ENCODE results near the gene ACTN1.
A peak's percentile ranks its signal among the peaks of the same experiment; 100 is the strongest.

ACTN1 gene

DNA sequence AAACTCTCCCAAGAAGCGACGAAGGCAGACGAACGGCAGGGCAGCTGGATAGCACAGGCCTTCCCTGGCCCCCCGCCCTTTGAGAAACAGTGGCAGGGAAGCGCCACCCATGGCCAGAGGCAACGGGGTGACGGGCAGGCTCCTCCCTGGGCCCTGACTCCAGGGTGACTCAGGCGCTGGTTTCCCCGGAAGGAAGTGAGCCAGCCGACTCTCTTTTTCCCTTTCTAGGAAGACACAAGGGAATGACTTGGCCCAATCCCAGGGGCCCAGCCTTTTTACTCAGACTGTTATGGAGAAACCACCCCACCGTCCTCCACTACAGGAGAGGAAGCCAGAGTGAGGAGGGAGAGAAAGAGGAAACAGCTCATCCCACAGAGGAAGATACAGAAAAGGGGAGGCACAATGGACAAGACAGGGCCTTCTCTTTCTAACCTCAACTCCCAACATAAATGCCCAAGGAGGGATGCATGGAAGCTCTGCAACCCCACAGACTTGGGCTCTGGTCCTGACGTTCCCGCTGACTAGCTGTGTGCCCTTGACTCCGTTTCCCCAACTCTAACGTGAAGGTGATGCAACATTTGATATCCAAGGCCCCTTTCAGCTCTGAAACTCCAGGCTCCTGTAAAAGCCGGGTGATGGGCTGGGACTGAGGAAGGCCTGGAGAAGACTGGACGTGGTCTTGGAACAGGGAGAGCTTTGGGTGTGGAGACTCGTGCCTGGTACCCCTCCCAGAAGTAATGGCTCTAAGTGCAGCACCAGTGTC lies 27.9 kb downstream of the ACTN1 start:
- DNase-seq (ENCODE audit: low spot score), result peak; percentile 91

DNA sequence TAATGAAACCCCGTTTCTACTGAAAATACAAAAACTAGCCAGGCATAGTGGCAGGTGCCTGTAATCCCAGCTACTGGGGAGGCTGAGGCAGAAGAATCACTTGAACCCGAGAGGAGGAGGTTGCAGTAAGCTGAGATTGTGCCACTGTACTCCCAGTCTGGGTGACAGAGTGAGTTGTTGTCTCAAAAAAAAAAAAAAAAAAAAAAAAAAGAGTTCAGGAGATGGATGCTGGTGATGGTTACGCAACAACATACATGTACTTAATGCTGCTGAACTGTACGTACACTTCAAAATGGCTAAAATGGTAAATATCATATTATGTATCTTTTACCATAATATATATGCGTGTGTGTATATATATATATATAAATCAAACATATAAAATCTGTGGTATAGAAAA lies 29.0 kb downstream of the ACTN1 start:
- no peak for DNase-seq (ENCODE audit: low spot score)

DNA sequence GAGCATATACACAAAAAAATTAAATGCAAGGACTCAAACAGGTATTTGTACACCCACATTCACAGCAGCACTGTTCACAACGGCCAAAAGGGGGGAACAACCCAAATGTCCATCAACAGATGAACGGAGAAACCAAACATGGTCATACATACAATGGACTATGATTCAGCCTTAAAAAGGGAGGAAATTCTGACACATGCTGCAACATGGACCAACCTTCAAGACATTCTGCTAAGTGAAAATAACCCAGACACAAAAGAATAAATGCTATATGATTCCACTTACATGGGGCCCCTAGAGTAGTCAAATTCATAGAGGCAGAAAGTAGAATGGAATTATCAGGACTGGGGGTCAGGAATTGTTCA lies 29.5 kb downstream of the ACTN1 start:
- DNase-seq (ENCODE audit: low spot score), result no peak

DNA sequence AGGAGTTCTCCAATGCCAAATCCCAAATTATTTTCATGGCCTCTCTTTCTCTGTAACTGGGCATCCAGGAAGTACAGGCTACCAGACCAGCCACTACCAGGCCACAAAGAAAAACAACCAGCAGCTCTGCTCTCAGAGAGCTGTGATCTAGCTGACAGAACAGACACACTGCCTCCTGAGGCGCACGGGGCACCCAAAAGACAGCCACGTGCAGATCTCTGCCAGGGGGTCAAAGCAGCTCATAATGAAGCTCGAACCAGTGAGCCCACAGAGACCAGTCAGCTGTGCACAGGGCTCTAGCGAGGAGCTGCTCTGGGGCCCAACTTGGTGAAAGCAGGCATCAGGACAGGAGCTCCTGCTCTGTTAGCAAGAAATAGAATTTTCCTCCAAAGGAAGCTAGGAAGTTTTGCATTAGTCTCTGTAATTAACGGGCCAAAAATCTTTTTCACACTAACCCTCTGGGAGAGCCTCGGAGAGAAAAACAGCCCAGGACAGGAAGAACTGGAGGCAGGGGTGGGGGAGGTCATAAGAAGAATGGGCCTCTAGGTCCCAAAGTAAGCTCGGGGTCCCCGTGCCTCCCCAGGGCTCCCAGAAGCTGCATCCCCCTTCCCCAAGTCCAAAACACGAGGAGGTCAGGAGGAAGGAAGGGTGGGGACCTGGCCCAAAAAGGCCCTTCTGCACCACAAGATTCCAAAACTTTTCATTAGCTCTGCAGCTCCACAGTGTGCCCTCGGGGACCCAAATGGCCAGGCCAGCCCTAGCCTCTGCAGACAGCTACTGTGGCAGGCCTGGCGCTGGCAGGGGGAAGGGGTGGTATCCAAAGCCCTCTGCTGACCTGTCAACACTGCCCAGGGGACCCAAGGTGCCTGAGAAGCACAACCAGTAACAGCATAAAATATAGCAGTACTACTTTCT lies 30.2 kb downstream of the ACTN1 start:
- no peak for DNase-seq (ENCODE audit: low spot score)

DNA sequence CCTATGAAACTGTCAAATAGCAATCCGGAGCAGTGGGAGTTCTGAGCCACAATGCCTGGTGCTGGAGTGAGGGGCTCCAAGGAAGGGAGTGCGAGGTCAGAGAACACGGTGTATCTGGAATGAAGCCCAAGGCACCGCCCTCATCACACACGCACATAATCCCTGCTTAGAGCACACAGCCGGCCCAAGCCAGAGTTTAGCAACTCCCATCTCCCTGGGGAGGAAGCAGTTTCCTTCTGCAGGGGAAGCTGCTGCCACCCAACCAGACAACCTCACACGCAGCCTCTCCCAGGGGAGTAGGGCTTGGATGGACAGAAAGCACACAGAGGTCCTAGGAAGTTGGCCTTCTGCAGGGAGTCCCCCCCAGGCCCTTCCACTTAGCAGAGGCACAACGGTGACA lies 31.3 kb downstream of the ACTN1 start:
- peak; percentile 68 for DNase-seq (ENCODE audit: low spot score)

DNA sequence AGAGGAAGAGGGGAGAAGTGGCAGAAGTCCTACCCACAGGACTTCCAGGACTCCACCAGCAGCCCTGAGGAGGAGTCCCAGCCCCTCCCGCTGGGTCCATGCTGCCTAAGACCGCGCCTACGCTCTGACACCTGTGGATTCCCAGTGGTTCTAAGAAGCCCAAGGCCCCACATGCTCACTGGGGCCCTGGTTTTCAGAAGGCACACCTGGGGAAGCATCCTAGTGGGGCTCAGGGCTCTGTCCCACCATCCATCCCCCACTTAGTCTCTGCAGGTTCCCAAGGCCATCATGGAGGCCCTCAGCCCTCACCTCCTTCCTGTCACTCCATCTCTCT lies 32.6 kb downstream of the ACTN1 start:
- DNase-seq (ENCODE audit: low spot score), result no peak

DNA sequence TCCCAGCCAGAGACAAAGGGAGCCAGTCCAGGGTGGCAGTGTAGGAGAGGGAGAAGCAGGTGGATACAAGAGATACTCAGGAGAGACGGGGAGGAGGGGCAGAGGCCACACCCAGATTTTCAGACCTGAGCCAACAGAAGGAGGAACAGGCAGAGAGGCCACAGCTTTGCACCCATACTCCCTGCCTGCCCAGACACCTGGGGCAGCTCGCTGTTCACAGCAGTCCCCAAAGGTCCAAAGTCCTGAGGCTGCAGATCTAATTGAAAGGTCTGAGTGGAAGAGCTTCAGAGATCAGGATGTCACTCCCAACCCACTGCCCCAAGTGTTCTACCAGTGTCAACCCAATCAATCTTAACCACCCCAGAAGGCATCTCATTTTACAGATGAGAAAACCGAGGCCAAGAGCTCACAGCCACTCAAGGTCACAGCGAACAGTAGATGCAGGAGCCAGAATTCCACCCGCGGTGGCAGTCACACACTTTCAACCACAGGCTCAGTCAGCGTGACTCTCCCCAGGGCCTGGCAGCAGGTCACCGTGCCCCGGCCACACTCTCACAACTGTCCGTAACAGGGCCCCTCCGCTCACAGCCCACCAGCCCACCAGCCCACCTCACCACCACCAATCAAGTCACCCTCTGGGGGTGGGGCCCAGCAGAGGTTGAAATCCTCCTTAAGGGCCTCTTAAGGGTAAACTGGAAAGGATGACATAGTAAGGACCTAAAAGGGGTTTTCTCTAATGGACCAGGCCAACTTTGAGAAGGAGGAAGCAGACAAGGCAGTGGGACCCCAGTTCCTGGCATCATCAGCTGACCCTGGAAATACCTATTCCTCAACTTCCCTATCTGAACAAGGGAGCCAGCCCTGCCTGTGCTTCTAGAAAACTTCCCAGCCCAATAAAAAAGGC lies 33.3 kb downstream of the ACTN1 start:
- DNase-seq (ENCODE audit: low spot score), result no peak

DNA sequence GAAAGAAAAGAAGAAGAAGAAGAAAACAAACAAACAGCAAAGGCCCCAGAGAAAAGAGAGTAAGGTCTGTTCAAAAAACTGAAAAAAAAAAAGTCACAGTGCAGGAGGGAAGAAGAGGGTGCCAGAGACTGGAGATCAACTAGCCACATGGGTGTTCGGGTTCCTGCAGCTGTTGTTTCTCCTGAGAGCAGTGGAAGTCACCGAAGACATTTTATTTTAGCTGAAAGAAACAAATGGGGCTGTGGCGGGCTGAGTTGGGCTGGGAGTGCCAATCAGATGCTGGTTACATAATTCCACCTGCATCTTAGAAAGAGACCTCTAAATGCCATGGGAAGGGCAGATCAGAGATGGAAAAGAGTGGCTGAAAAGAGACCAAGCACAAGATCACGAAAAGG lies 33.9 kb downstream of the ACTN1 start:
- DNase-seq (ENCODE audit: low spot score), result no peak

DNA sequence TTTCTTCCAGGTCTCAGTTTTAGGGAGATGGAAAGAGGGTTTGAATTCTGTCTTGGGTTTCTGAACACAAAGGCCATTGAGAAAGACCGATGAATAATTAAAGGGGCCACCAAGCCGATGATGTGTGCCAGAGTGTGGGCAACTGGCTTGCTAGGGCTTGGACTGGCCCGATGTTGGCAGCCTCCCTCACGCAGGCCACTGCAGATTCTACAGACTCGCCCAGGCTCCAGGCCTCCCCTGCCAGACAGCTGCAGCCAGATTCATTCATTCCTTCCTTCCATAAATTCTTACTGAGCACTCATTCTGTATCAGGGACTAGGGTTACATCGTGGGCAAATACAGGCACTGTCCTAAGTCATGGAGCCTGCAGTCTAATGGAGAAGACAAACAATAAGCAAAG lies 34.9 kb downstream of the ACTN1 start:
- DNase-seq (ENCODE audit: low spot score), result no peak

DNA sequence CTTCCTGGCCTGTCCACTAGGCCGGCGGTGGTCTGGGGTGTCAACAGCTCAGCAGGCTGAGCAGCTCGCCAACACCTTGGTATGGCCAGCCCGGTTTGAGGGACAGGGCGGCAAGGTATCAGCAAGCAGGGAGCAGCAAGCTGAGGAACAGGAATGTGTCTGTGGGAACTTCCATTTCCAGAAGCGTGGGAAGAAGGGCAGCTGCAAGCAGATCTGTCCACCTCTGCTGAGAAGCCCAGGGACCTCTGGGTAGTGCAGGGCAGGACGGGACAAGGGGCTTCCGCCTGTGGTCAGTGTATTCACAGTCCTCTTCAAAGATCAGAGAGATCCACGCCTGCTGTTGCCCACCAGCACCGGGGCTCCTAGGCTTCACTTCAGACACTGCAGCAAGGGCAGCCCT lies 36.0 kb downstream of the ACTN1 start:
- DNase-seq (ENCODE audit: low spot score), result no peak

DNA sequence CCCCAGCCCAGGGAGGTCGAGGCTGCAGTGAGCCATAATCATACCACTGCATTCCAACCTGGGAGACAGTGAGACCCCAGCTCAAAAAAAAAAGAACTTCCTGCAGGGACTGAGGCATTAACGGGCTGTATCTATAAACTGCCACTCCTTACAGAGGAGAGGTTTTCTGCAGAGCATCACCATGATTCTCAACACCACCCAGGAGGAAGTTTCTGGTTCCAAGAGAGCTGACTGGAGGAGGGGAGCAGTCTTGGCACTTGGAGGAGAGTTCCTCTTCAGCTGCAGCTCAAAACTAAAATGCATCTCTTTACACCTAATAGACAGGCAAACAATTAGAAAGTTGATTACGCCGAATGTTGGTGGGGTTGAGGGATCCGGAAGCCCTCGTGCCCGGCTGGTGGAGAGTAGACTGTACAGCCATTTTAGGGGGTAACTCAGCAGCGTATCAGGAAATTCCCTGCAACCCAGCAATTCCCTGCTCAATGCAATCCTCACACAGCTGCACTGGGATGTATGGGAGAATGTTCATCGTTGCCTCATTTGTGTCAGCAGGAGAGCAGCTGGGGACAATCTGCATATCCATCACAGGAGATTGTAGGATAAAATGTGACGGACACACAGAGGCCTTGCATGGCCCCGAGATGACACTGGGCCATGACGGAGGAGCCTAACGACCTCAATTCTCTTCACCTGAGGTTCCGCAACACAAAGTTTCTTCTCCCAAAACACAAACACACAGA lies 36.6 kb downstream of the ACTN1 start:
- no peak for DNase-seq (ENCODE audit: low spot score)

DNA sequence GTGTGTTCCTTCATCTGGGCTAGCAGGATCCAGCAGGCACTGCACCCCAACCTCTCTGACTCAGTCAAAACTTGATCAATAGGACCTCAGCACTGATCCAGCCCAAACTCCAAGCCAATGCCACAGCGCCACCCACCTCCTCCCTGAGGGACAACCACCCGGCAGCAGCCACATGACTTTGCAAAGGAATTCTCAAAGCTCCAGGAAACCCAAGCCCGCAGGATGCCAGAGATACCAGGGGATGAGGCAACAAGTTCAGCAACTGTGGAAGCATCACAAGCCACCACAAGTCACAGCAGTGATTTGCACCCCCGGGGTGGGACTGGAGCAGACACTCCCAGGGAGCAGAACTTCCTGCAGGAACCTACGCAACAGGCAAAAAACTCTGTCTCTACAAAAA lies 37.3 kb downstream of the ACTN1 start:
- peak; percentile 82 for DNase-seq (ENCODE audit: low spot score)

DNA sequence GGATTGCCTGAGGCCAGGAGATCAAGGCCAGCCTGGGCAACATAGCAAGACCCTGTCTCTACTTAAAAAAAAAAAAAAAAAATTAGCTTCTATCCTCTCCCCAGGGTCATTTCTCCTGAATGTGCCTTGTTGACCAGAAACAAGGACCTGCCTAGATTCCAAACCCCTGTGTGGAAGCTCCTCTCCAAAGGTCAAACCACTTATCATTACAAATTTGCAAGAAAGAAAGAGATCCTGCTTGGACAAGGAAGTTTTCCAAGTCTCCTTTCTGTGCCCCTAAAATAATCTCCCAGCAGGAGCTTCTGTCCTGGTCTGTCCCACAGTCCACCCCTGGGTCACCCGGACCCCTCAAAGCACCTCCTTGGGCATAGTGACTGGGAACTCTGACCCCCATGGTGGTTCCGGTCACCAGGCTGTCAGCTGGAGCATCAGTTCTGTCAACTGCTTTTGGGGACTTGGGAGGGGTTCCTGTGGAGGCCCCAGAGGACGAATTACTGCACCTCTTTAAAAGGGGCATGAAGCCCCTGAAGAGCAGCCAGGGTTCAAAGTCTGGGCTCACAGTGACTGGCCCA lies 38.4 kb downstream of the ACTN1 start:
- DNase-seq (ENCODE audit: low spot score), result no peak

DNA sequence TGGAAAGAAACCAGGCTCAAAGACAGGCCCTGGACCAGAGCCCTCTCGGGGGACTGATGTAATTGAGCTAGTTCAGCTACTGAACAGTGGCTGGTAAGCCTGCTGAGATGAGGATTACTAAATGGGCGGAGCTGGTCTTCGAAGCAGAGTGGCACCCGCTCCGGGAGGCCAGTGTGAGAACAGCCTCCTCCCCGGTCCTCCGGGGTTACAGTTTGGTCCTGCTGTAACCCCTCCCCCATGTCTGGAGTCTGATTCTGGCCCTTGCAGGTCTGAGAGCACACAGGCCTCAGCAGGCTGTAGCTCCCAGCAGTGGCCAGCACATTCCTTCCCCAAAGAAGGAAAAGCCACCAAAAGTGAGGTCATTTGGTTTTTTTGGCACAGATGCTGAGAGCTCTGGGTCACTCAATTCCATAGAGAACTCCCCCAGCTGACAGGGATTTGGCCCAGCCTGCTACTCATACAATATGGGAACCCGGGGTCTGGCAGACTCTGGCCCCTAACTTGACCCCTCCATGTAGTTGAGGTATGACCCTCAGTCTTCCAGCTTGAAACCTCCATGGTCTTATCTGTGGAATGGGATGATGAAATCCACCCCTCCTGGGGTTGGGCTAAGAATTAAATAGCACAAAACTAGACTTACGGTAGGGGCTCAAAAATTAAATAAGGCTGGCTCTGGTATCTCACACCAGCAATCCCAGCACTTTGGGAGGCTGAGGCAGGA lies 39.0 kb downstream of the ACTN1 start:
- DNase-seq (ENCODE audit: low spot score), result peak; percentile 90

DNA sequence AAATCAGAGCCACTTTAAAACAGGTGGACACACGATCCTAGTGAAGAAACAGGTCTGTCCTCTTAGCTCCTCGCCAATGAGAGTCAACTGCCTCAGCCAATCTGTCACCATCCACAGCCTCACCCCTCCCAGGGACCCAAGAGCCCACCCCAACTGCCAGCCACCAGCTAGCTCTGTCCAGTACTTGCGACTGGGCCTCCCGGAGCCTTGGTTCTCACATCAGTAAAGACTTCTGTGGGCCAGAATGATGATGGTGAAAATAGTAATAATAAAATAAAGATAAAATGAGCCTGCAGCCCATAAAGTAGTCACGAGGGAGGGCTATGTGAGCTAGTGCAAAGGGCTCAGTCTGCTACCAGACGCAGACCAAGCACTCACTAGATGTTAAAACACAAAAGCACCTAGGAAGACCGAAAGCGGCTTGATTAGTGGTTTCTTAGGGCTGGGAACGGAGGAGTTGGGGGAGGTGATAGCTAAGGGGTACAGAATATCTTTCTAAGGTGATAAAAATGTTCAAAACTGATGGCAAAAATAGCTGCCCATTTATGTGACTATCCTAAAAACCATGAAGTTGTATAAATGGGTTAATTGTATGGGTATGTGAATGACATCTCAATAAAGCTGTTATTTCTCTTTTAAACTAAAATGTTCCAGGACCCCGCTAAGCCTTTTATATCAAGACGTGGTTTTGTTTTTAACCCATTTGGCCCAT lies 39.8 kb downstream of the ACTN1 start:
- DNase-seq (ENCODE audit: low spot score), result no peak

DNA sequence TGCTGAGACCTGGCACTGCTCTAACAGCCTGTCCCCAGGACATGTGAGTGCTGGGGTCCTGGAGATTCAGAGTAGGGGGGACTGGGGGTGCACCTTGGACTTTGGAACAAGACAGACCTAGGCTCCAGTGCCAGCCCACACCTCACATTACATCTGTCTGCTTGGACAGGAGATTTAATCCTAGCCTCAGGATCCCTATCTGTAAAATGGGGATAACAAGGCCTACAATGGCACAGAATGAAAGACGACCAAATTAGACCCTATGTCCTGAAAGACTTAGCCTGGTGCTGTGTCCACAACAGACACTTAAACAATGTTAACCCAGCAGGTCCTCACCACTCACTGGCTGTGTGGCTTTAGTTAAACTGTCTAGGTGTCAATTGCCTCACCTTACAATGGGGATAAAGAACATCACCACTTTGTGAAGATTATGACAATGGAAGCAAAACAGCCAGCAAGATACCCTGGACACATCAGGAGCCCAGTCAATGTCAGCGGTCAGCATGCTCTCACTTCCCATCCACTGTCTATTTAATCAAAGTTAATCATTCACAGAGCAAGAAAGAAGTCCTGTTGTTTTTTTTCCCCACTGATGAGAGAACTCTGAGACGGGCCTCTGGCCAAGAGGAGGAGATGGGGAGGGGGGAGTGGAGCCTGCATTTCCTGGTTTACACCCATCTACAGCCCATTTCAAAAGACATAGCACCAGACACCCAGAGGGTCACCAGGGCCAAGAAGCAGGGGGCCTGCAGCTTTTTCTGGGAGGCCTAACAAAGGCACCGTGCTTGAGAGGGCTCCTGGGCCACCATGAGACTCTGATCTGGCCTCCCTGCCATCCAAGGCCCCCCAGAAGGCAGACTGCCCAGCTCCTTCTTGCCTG lies 40.6 kb downstream of the ACTN1 start:
- no peak for DNase-seq (ENCODE audit: low spot score)

DNA sequence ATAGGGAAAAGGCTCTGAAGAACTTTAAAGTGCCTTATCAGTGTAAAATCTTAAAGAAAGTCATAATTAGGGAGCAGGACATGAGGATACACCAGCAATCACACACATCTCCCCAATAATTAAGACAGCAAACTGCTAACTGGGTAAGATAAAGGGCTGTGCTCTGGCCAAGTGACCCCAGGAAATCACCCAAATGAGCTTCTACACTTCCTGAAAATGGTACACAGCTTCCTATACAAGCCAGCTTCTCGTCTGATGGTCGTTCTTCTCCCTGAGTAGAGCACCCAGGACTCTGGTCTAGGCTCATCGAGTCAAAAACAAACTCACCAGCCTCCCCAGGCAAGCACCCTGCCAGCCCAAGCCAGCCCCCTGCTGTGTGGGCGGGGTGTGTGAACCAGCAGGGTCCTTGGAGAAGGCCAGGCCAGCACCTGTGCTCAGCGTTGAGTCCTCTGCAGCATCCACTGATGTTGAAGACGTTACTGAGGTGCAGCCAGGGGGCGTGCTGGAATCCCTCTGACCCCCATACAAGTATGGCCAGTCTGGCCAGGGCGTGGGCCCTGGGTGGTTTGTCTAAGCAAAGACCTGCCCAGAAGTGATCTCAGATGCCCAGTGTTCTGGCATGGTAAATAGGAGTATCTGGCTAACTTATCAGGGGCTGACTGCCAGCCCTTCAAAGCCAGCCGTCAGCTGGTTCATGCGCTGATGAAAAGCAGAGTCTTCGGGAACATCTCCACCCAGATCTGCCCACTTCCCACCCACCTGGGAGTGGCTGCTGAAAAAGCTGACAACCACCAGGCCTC lies 41.4 kb downstream of the ACTN1 start:
- DNase-seq (ENCODE audit: low spot score), result no peak

DNA sequence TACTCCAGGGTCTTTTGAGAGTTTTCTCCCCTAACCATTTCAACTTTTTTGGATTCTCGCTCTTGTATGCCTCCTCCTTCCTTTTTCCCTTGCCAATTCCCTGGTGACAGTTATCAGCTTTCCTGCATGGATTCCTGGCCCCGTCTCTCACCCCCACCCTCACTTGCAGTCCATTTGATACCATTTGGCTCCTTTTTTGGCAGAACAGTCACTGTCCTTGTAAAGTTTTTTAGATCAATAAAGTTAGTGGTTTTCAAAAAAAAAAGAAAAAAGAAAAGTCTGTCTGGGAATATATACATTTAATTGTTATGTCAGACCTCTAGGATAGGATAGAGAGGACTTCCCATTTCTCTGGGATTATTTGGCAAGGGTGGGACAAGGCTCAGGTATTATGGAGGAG lies 42.1 kb downstream of the ACTN1 start:
- DNase-seq (ENCODE audit: low spot score), result no peak

Measured in GM03348 (cell line).